B cell (primary cell): ENCODE data around the gene SLC43A1. TPM values are rescaled to one million over a fixed set of nuclear protein-coding genes. Genes with fewer than 3 reads are reported as not detected.
A peak's percentile ranks its signal among the peaks of the same experiment; 100 is the strongest.

Source experiments
- ATAC-seq: fragments of 200-7000 bp; cut with Tn5 transposase; one replicate; pipeline ENCODE4 v1.10.0; 2021; ENCODE audit warnings: low read depth, mild to moderate bottlenecking, moderate number of reproducible peaks, moderate library complexity
- CTCF ChIA-PET: fragments of 350-600 bp; sonication (Branson Sonifier 250); formaldehyde crosslinking; loops from one replicate; lab custom pipeline; 2021; ENCODE audit warnings: antibody characterized with exemption, inconsistent platforms; lab: Charles Lee
- POLR2A ChIA-PET: fragments of 350-600 bp; sonication (Branson Sonifier 250); formaldehyde crosslinking; loops from one replicate; lab custom pipeline; 2021; ENCODE audit warnings: antibody characterized with exemption; lab: Charles Lee
- DNase-seq: peaks from one replicate; pipeline ENCODE4 v3.0.0; 2013
- H2AFZ ChIP-seq: 2 replicates; pipeline ENCODE4 v1.6.1; 2012; ENCODE audit warnings: mild to moderate bottlenecking, low read depth, low read length; ENCODE audit not compliant: insufficient read depth, poor library complexity, severe bottlenecking
- H3K27ac ChIP-seq, 2 donors: 1 replicate in 1 of 2; 2 replicates in 1 of 2; pipeline ENCODE4 v1.5.1; 2012 to 2013; ENCODE audit warnings: low read length in 2 of 2, mild to moderate bottlenecking in 2 of 2, moderate library complexity in 1 of 2
- H3K27me3 ChIP-seq, 4 experiments: fragments of 200-600 bp in 1 of 4; sonication (generic) in 1 of 4; replicated peaks in 1 of 4; 1 replicate in 2 of 4; 2 replicates in 2 of 4; pipeline versions ENCODE4 v1.6.1 to v1.7.0; 2013 to 2016; ENCODE audit warnings: low read length in 3 of 4, mild to moderate bottlenecking in 2 of 4, mixed read lengths in 1 of 4, moderate library complexity in 1 of 4; ENCODE audit not compliant: insufficient read depth in 4 of 4, control insufficient read depth in 3 of 4; ENCODE audit errors: control extremely low read depth in 1 of 4
- H3K36me3 ChIP-seq, 2 experiments: replicated peaks in 1 of 2; 1 replicate in 1 of 2; 2 replicates in 1 of 2; pipeline versions ENCODE4 v1.6.1 to v1.7.1; 2013; ENCODE audit warnings: low read length in 1 of 2; ENCODE audit not compliant: insufficient read depth in 2 of 2, control insufficient read depth in 1 of 2; ENCODE audit errors: control extremely low read depth in 1 of 2, extremely low read depth in 1 of 2
- H3K4me1 ChIP-seq, 2 donors: fragments of 200-600 bp in 1 of 2; sonication (generic) in 1 of 2; 1 replicate in 1 of 2; 2 replicates in 1 of 2; pipeline versions ENCODE4 v1.5.1 to v1.6.1; 2013 to 2017; ENCODE audit warnings: low read length in 2 of 2; ENCODE audit not compliant: control insufficient read depth in 2 of 2, insufficient read depth in 2 of 2
- H3K4me2 ChIP-seq: replicated peaks from 2 replicates; pipeline ENCODE3; 2012; ENCODE audit warnings: mild to moderate bottlenecking, low read depth, low read length; ENCODE audit not compliant: poor library complexity, severe bottlenecking
- H3K4me3 ChIP-seq, 5 experiments: fragments of 200-600 bp in 1 of 5; sonication (generic) in 1 of 5; 1 replicate in 3 of 5; 2 replicates in 2 of 5; pipeline versions ENCODE4 v1.5.1 to v1.7.0; 2011 to 2016; ENCODE audit warnings: low read length in 4 of 5, mild to moderate bottlenecking in 4 of 5, low read depth in 2 of 5, control low read depth in 1 of 5, moderate library complexity in 1 of 5; ENCODE audit not compliant: insufficient read depth in 1 of 5; ENCODE audit errors: control extremely low read depth in 1 of 5, extremely low read depth in 1 of 5
- H3K79me2 ChIP-seq: fragments of 200-600 bp; sonication (generic); one replicate; pipeline ENCODE4 v1.6.0; 2016; ENCODE audit warnings: low read length; ENCODE audit not compliant: control insufficient read depth, insufficient read depth
- H3K9ac ChIP-seq: fragments of 200-600 bp; sonication (generic); 2 replicates; pipeline ENCODE4 v1.6.1; 2017; ENCODE audit warnings: mild to moderate bottlenecking, low read length, moderate library complexity
- H3K9me3 ChIP-seq, 3 donors: one replicate each; pipeline versions ENCODE4 v1.6.1 to v1.7.1; 2013; ENCODE audit warnings: low read length in 2 of 3; ENCODE audit not compliant: control insufficient read depth in 2 of 3, insufficient read depth in 1 of 3; ENCODE audit errors: control extremely low read depth in 1 of 3
- H4K20me1 ChIP-seq: 2 replicates; pipeline ENCODE4 v1.6.0; 2012; ENCODE audit warnings: mild to moderate bottlenecking, low read length; ENCODE audit not compliant: insufficient read depth, control insufficient read depth, poor library complexity, severe bottlenecking
- H3K27ac Mint-ChIP-seq: one replicate; pipeline ENCODE4 v1.8.0; 2021; ENCODE audit warnings: mixed read lengths
- H3K27me3 Mint-ChIP-seq: one replicate; pipeline ENCODE4 v1.8.0; 2021; ENCODE audit warnings: mixed read lengths
- H3K4me1 Mint-ChIP-seq: one replicate; pipeline ENCODE4 v1.8.0; 2021; ENCODE audit warnings: mixed read lengths
- H3K4me3 Mint-ChIP-seq: one replicate; pipeline ENCODE4 v1.8.0; 2021; ENCODE audit warnings: mixed read lengths
- H3K9me3 Mint-ChIP-seq: one replicate; pipeline ENCODE4 v1.8.0; 2022; ENCODE audit warnings: mixed read lengths; ENCODE audit not compliant: insufficient read depth
- CTCF ChIP-seq: fragments of 200-600 bp; IDR thresholded peaks from one replicate; pipeline ENCODE4 v1.8.0; 2022; ENCODE audit warnings: antibody characterized with exemption, mild to moderate bottlenecking
- EZH2 ChIP-seq: IDR thresholded peaks from 2 replicates; pipeline ENCODE4 v1.6.1; 2012; ENCODE audit warnings: borderline replicate concordance, low read depth, mild to moderate bottlenecking, moderate library complexity, low read length; ENCODE audit not compliant: insufficient read depth, poor library complexity, severe bottlenecking
- WGBS: methylation state at CpG from one replicate; pipeline ENCODE4 v1.1.5; 2013; ENCODE audit warnings: missing lambda C conversion rate; ENCODE audit not compliant: insufficient coverage; 5-methylcytosine and 5-hydroxymethylcytosine counted together
- intact Hi-C: fragments of 100-400 bp; cut with micrococcal nuclease; formaldehyde crosslinking; loops from one replicate; pipeline ENCODE4 v1.10.0; 2022
- polyA plus RNA-seq: library from polyadenylated mRNA; depleted of rRNA; stranded (reverse); fragments of >200 nt; gene quantifications from 2 replicates; pipeline ENCODE4 v1.2.3, GENCODE V29; 2012
- total RNA-seq, 2 donors: library from RNA; stranded (reverse); fragments of 120-200 nt in 1 of 2; gene quantifications; 1 replicate in 1 of 2; 2 replicates in 1 of 2; pipeline versions ENCODE4 v1.2.3 to v1.2.4, GENCODE V29; 2013 to 2022

SLC43A1 gene
- total and polyA plus RNA-seq, 2 donors (not counting 1 experiment from before 2014, with no cell fraction given) = 3.7 to 6.4 TPM

DNA sequence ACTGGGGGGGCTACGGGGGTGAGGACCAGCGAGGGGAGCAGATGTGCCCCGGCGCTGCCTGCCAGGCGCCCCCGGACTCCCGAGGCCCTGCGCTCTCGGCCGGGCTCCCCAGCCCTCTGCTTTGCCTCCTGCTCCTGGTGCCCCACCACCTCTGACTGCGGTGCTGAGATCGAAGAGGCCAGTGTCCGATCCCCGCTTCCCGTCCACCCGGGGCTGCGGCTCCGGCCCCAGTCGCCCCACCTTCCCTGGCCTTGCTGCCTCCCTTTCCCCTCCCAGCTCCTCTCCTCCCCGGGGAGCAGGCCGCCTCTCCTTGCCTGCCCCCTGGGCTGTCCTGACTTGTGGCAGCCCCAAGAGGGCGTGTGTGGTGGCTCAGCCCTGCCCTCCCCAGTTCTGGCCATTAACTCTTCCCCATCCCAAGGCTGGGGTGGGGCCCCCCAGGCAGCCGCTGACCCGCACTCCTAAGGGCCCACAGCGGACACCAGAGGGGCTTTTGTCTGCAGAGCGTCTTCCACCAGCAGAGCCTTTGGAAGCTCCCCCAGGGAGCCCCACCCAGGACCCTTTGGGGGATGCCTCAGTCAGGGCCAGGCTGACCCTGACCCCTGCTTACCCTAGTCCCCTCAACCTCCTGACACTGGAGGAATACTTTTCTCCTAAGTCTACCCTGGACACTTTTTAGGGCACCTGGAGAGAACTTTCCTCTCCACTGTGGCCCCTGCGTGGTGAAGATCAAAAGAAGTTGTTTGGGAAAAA is 38.6 kb downstream of the SLC43A1 start:
- H3K4me2 ChIP-seq = peak overlapping the region; percentile 94
- H3K27ac Mint-ChIP-seq = peak overlapping the region; percentile 74
- no peaks in the 10 kb centered on the region for H4K20me1 ChIP-seq
- ATAC-seq (peak; percentile 58), DNase-seq (peak; percentile 66)
- H3K9me3 Mint-ChIP-seq = no peaks in the 10 kb centered on the region
- intact Hi-C loops = no loop called here
- H3K36me3 ChIP-seq = no peaks in the 10 kb centered on the region
- H2AFZ ChIP-seq = peak overlapping the region; percentile 83
- TF ChIP-seq CTCF (peak; percentile 54), EZH2 (no peak)
- H3K4me1 ChIP-seq = peaks cover 30 to 35% of the 10 kb centered on the region in 2 donors
- 7% methylated on average over 26 of the region's 27 CpGs for WGBS
- no peaks in the 10 kb centered on the region for H3K79me2 ChIP-seq
- ChIA-PET CTCF (interaction anchor here (0.9 to 12.5 kb wide), 7 partner anchors 13 to 53 kb away, joined by 3 to 148 read pairs (median 3); partner anchors contain the start of gene RTN4RL2), POLR2A (interaction anchor here (0.8 kb wide), 1 partner anchor 39 kb away, joined by 3 read pairs; the partner anchor contains the start of gene SLC43A1)
- peaks cover 45% of the 10 kb centered on the region for H3K4me1 Mint-ChIP-seq
- no peaks in the 10 kb centered on the region for H3K9me3 ChIP-seq
- peaks cover 0 to 31% (median 4%) of the 10 kb centered on the region in 4 experiments for H3K27me3 ChIP-seq
- peak overlapping the region in 4 of 5 experiments; percentile 35 to 59 (median 51) for H3K4me3 ChIP-seq
- H3K9ac ChIP-seq = peak overlapping the region; percentile 62
- H3K27ac ChIP-seq = no peak overlapping the region
- peak overlapping the region; percentile 90 for H3K4me3 Mint-ChIP-seq
- H3K27me3 Mint-ChIP-seq = peaks cover 5% of the 10 kb centered on the region
